ENCODE results near the gene PAPOLB.

PAPOLB gene

DNA sequence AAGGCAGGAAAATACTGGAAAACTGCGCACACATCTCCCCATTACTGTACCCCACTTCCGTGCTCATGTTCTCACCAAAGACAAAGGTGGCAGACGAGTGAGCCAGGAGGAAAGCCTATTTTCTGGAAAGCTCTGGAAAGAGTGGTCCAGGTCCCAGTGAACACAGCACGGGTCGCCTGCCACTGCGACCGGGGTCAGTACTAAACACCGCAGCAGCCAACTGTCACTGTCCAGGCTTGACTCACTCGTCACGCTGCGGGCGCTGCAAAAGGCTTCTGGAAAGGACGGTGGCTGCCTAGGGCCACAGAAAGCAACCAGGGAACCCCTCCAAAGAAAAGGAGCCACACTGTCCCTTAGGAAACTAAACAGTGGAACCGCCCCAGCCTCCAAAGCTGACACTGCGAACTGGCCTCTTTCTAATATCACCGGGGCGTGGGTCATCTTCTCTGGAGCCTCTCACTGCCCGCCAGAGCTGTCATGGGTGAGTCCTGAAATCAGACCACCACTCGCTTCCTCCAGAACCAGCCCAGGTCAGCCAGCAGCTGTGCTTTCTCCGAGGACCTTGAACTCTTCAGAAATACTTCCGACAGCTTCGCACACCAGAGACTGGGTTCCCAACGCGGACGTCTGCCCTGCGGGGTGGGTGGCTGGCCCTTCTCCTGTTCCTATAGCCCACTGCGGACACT is 17.7 kb upstream of the PAPOLB start:
- no peak for DNase-seq
- in situ Hi-C loops (cut with HindIII; ENCODE audit: low pct_ligation_motif_present, low pct_unique_long_range_greater_than_20kb, low sequenced_read_pairs), result no loop called here

DNA sequence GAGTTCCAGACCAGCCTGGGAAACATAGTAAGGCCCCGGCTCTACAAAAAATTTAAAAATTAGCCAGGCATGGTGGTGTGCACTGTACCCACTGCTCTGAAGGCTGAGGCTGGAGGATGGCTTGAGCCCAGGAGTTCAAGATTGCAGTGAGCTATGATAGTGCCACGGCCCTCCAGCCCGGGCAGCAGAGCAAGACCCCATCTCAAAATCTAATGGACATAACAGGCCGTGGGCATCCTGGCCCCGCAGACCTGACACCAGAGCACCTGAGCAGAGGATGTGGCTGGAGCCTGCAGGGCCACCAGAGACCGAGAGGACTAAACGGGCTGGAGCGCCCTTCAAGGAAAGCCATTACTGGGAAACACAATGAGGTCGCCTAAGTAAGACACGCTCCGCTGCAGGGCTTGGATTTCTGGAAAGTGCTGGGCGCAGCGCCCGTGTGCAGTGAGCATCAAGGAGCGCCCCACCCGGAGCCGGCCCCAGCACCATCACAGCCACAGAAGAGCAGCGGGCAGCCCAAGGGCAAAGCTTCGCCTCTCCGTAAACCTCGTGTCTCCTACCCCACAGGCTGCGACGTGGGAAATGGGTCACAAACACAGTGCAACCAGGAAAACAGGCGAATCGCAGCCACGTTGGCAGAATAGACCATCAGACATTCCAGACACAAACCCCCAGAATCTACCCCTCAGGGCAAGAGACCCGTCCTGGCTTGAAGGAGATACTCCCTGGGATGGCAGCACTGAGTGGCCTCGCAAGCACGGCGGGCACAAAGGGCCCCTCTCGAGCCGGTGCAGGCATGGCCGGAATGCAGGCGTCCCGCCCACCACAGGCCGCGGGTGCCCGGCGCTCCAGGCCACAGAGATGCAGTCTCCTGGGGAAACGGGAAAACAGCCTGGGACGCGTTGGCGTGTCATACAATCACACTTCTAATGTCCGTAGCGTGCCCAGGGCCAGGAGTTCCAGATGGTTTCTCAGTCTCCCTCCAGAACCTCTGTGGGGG is 16.8 kb upstream of the PAPOLB start:
- no peak for DNase-seq
- in situ Hi-C loops (cut with HindIII; ENCODE audit: low pct_ligation_motif_present, low pct_unique_long_range_greater_than_20kb, low sequenced_read_pairs), result no loop called here

DNA sequence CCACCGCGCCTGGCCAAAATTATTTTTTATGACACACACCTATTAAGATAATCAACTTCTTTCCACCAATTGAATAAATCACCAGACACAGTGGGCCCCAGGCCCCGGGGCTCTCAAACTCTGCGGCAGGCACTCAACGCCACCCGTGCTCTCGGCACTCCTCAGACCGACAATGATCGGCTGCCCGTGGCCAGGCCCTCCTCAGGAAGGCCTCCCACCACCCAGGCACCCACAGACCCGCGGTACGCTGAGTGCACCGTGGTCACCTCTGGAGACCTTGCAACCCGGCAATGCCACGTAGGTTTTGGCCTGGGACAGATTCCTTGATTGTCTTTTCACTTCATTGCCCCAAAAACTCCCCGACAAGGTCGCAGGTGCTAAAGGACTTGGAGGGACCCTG is 14.8 kb upstream of the PAPOLB start:
- no peak for DNase-seq
- in situ Hi-C loops (cut with HindIII; ENCODE audit: low pct_ligation_motif_present, low pct_unique_long_range_greater_than_20kb, low sequenced_read_pairs), result no loop called here

DNA sequence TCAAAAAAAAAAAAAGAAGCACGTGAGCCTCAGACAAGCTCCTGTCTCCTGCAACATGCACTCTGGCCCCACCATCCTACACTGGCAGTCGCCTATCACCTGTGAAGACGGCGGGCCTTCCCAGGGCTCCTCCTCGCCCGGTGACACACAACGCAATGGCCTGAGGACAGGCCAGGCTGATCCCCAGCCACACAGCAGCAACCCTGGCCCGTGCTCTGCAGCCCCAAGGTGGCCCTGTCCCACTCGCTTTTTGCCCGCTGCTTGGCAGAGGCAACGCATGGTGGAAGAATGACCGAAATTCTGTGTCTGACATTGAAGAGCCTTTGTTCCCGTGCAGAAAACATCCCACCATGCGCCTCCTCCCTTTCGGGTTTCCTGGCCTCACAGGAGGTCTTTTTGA is 13.6 kb upstream of the PAPOLB start:
- no peak for DNase-seq
- in situ Hi-C loops (cut with HindIII; ENCODE audit: low pct_ligation_motif_present, low pct_unique_long_range_greater_than_20kb, low sequenced_read_pairs), result no loop called here

DNA sequence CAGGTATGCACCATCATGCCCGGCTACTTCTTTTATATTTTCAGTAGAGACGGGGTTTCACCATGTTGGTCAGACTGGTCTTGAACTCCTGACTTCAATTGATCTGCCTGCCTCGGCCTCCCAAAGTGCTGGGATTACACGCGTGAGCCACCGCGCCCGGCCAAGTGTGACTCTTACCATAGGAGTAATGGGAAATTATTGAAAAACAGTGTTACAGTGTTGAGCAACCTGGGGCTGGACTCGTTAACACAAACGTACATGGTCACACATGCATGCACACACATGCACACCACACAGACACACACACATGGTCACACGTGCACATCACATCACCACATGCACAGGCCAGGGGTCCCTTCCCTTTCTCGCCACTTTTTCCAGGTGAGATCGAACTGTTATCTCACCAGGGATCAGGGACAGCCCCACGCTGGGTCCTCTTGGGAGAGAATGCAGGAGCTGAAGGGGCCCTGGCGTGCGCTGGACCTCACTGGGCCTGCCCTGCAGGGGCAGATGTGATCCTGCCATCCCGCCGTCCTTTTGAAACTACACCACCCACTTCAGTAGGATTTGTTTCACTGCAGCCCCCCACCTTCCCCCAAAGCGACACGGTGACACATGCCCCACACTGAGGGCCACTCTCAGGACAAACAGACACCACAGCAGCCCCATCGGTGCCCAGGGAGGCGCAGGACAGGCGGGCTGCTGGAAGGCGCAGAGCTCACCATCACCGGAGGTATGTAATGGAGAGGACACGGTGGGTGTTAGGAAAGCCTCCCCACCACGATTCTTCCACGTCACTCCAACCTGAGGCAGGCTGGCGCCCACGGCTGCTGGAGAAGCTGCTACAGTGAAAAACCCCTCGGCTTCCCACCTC is 11.5 kb upstream of the PAPOLB start:
- DNase-seq, result no peak
- in situ Hi-C loops (cut with HindIII; ENCODE audit: low pct_ligation_motif_present, low pct_unique_long_range_greater_than_20kb, low sequenced_read_pairs), result no loop called here

DNA sequence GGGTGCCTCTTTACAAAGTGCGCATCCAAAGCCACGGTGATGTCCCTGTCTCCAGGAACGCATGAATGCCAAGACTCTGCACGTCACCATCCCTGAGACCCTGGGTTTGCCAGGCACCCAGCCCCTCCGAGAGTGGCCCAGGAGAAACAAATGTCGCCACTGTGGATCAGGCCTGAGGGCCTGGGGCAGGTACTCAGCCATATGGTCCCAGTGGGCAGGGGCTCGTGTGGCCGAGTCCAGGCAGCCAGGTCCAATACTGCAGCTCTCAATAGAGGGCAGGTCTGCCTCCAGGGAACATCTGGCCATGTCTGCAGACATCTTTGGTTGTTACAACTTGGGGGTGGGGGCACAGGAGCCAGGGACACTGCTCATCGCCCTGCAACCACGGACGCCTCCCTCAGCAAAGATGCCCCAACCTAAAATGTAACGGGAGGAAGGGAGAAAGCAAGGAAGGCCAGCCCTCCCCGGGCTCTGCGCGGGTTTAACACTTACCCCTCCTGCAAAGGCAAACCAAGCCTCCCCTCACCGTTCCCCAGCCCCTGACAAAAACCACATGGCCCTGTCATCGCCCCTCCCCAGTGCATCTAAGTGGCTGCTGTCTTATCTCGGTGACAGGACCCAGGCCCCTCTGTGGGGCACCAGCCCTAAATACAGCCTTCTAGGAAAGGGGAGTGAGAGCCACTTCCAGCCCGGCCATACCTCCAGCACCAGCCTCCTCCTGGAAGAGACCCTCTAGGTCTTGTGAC is 10.3 kb upstream of the PAPOLB start:
- in situ Hi-C loops (cut with HindIII; ENCODE audit: low pct_ligation_motif_present, low pct_unique_long_range_greater_than_20kb, low sequenced_read_pairs), result no loop called here
- DNase-seq, result no peak

DNA sequence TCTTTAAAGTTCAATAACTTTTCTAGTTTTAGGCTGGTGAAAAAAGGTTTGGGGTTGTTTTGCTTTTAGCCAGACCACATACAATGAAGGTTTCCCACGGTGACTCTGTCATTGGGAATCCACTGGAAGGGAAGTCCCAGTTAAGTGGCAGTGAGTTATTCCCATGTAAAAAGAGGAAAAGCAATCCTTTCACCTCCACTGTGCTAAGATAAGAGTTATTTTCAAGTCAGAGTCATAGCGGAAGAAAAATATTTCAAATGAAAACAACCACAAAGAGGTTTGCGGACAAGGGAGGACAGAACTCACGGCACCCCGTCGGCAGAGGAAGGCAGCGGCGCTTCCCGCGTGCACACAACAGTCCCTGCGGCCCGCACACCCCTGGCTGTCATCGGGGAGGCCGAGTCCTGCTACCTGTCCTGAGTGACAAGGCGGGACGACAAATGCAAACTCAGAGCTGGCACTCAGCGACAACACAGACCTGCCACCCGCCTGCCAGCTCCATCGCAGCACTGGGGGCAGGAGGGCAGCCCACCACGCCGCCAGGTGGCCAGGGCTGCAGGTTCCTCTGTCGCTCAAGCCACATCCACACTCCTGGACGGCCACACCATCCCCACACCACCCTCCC is 9.3 kb upstream of the PAPOLB start:
- in situ Hi-C loops (cut with HindIII; ENCODE audit: low pct_ligation_motif_present, low pct_unique_long_range_greater_than_20kb, low sequenced_read_pairs), result no loop called here
- no peak for DNase-seq

DNA sequence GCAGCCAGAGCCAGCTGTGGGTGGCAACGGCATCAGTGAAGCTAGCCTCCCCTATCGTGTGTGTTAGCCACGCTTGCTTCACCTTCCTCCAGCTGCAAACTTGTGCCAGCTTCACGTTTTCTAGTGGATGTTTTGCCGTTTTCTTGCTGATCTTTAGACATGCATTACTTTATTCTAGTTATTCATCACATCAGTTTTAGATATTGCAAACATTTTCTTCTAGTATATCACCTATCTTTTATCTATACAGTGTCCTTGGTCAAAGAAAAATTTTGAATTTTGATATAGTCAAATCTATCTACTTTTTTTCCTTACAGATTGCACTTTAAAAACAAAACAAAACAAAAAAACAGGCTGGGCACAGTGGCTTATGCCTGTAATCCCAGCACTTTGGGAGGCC is 6.7 kb upstream of the PAPOLB start:
- DNase-seq, result no peak
- in situ Hi-C loops (cut with HindIII; ENCODE audit: low pct_ligation_motif_present, low pct_unique_long_range_greater_than_20kb, low sequenced_read_pairs), result no loop called here

DNA sequence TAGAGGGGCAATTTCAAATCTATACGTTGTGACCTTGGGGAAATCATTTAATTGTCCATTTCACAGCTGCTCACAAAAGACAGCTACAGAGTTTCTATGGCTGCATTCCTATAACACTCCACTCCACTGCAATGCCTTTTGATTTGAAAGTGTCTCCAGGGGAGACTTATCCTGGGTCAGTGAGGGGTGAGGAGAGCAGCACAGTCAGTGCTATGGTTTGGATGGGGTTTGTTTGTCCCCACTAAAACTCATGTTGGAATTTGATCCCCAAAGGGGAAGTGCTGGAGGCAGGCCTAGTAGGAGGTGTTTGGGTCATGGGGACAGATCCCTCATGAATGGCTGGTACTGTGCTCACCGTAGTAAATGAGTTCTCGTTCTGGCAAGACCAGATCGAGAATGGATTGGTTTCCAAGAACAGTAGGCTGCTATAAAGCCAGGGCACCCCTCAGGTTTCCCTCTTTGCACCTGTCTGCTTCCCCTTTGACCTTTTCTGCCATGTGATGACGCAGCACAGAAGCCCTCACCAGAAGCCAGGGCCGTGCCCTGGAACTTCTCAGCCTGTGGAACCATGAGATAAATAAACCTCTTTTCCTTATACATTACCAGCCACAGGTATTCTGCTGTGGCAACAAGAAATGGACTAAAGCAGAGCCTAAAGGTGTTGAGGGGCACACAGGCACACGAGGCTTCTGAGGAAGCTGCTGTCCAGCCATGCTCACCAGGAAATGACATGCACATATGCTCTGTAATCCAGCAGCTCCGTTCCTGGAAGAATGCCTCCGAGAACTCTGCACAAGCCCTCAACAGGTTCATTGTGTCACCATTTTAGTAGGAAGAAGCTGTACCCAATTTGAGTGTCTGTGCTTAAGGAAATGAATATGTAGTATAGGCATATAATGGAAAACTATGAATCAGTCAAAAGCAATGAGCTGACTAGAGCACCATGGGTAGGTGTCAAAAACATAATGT is 5.0 kb upstream of the PAPOLB start:
- no peak for DNase-seq
- in situ Hi-C loops (cut with HindIII; ENCODE audit: low pct_ligation_motif_present, low pct_unique_long_range_greater_than_20kb, low sequenced_read_pairs), result no loop called here

DNA sequence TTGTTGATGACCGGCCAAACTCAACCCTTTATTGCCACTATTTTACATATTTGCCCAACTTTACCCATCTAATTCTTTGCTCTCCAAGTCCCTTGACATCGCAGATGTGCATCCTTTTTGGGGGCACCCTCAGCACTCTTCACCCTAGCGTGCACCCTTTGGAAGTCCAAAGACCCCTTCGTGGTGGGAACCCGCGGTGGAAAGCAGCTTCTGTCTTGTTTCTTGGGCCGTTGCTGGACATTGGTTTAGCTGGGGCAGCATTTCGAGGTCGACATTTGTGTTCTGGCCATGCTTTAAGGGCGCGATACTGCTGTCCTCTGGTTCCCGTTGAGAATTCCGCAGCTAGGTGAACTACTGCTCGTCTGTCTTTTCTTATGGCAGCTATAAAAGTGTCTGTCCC is 326 bp upstream of the PAPOLB start:
- in situ Hi-C loops (cut with HindIII; ENCODE audit: low pct_ligation_motif_present, low pct_unique_long_range_greater_than_20kb, low sequenced_read_pairs), result no loop called here
- no peak for DNase-seq

DNA sequence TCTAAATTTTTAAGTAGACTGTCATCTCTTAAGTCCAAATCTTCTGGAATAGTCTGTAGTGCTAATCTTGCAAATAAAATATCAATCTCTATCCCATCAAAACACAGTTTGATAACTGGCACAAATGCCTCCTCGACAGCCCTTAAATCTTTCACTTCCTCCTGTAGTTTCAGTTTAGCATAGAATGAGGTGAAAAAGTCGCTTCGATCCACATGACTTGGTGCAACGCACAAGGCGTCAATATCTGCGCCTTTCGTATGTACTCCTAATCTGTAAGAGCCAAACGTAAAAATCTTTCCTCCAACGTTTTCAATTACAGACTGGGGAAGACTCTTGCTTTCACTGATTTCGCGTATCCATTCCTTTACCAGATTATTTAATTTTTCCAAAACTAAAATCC is 603 bp downstream of the PAPOLB start:
- DNase-seq, result no peak
- in situ Hi-C loops (cut with HindIII; ENCODE audit: low pct_ligation_motif_present, low pct_unique_long_range_greater_than_20kb, low sequenced_read_pairs), result no loop called here

DNA sequence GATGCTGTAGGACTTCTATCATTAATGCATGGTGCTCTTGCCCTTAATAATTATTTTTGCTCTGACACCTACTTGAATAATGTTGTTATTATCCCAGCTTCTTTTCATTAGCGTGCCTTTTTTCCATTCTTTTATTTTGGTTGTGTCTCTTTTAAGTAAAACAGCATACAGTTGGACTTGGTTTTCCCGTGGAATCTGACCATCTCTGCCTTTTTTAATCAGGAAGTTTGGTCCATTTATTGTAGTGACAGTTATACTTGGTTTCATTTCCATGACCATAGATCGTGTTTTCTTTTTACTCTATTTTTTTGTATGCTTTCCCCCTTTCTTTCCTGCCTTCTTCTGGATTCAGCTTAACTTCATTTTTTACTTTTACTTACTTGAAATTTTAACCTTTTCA is 4.6 kb downstream of the PAPOLB start:
- in situ Hi-C loops (cut with HindIII; ENCODE audit: low pct_ligation_motif_present, low pct_unique_long_range_greater_than_20kb, low sequenced_read_pairs), result no loop called here

DNA sequence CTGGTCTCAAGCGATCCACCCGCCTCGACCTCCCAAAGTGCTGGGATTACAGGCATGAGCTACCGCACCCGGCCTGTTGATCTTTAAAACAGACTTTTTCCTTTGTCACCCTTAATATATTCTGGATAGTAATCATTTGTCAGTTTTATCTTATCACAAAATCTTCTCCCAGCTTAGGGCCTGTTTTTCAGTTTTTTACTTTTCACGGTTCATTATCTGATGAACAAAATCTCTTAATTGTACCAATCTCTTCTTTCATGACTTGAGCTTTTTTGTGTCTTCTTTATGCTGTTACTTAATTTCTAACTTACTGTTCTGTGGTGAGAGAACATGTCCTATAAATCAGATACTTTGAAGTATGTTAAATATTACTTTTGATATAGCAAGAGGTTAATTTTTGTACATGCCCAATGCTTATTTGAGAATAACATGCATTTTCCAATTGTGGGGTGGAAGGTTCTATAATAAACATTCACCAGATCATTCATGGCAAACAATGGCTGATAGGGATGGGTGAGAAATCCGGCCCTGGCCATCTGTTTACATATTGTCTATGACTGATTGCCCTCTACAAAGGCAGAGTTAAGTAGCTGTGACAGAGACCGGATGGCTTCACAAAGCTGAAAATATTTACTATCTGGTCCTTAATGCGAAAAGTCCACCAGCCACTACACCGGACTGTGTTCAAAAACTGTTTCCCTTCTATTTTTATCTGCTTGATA is 5.3 kb downstream of the PAPOLB start:
- in situ Hi-C loops (cut with HindIII; ENCODE audit: low pct_ligation_motif_present, low pct_unique_long_range_greater_than_20kb, low sequenced_read_pairs), result no loop called here
- no peak for DNase-seq

More for the DNA sequence above, 4.6 kb downstream of the PAPOLB start:
- no peak for DNase-seq

DNA sequence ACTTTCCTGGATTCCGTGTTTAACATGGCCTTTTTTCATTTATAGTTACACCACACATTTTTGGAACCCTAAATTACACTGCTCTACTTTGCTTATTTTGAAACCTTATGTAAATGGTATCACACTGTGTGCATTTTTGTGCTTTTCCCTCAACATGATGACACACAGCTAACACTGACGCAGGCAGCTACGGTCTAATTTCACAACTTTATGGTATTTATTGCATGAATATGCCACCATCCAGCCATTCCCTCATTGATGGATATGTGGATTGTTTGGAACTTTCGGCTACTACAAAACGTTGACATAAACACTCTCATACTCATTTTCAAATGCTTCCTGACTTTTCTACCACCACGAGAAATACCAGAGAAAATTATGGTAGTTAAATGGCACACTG is 6.9 kb downstream of the PAPOLB start:
- DNase-seq, result no peak

DNA sequence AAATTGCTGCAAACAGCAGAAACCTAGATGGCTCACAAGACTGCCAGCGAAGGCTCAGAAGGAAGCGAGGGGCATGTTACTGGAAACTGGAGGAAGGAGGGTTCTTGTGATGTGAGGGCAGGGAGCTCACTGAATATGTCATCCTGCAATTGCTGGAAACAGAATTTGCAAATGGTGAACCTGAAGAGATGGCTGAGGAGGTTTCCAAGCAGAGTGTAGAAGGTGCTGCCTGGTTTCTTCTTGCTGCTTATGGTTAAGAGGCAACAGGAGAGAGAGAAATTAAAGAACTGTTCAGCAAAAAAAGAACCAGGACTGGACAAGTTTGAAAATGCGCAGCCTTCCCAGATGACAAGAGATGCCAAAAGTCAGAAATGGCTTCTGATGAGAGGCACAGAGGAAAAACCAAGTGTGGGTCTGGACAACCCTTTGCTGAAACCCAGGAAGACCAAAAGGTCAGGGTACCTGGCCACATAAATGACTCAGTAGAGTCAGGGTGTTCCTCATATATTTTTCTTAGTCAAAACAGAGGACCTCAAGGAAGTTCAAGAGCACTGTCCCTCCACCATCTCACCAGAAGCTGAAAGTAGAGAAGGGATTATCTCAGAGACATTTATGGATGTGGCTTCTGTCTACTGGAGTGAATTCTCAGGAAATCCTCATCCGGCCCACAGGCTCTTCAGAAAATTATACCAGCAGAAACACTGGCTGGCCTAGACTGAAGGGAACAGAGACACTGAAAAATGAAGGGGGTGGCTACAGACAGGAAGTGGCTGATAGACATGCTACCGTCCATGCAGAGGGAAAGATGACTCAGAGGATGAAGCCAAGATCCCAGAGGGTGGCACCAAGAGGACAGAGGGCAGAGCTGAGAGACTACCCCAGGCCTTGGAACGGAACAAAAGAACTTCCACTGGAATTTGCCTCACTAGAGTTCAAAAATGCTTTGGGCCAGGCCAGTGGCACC is 10.1 kb downstream of the PAPOLB start:
- in situ Hi-C loops (cut with HindIII; ENCODE audit: low pct_ligation_motif_present, low pct_unique_long_range_greater_than_20kb, low sequenced_read_pairs), result no loop called here
- peak; percentile 25 for DNase-seq

More for the DNA sequence above, 6.9 kb downstream of the PAPOLB start:
- in situ Hi-C loops (cut with HindIII; ENCODE audit: low pct_ligation_motif_present, low pct_unique_long_range_greater_than_20kb, low sequenced_read_pairs), result no loop called here
